IgD-negative memory B cell (primary cell): ENCODE data around the gene IFT80. TPM values are rescaled to one million over a fixed set of nuclear protein-coding genes. Genes with fewer than 3 reads are reported as not detected.
"Not testable (repeated sequence)": the region's sequence is repeated elsewhere in the genome, so short reads cannot be mapped to it uniquely, and the experiment has no call there.

Experiments
- H3K27ac Mint-ChIP-seq, 3 donors: one replicate each; pipeline ENCODE4 v1.8.0; 2020 to 2022; ENCODE audit warnings: mild to moderate bottlenecking in 3 of 3, mixed read lengths in 3 of 3, moderate library complexity in 1 of 3
- H3K27me3 Mint-ChIP-seq: one replicate; pipeline ENCODE4 v1.8.0; 2021; ENCODE audit warnings: mixed read lengths
- H3K36me3 Mint-ChIP-seq: one replicate; pipeline ENCODE4 v1.8.0; 2020; ENCODE audit warnings: mild to moderate bottlenecking, mixed read lengths
- H3K4me1 Mint-ChIP-seq, 3 donors: one replicate each; pipeline ENCODE4 v1.8.0; 2020 to 2022; ENCODE audit warnings: mixed read lengths in 3 of 3, mild to moderate bottlenecking in 1 of 3
- H3K4me3 Mint-ChIP-seq, 4 donors: one replicate each; pipeline ENCODE4 v1.8.0; 2020 to 2022; ENCODE audit warnings: mild to moderate bottlenecking in 4 of 4, mixed read lengths in 4 of 4, moderate library complexity in 3 of 4
- H3K9me3 Mint-ChIP-seq, 3 donors: one replicate each; pipeline ENCODE4 v1.8.0; 2020 to 2021; ENCODE audit warnings: mixed read lengths in 3 of 3, mild to moderate bottlenecking in 1 of 3
- polyA plus RNA-seq: library from polyadenylated mRNA; unstranded; fragments of 300-500 nt; fragmentation: Illumina TruSeq; gene quantifications from one replicate; pipeline ENCODE4 v1.2.3, GENCODE V29; 2021

The IFT80 gene
- polyA plus RNA-seq, 1 donor from 2014 or later, result 3.8 TPM

DNA sequence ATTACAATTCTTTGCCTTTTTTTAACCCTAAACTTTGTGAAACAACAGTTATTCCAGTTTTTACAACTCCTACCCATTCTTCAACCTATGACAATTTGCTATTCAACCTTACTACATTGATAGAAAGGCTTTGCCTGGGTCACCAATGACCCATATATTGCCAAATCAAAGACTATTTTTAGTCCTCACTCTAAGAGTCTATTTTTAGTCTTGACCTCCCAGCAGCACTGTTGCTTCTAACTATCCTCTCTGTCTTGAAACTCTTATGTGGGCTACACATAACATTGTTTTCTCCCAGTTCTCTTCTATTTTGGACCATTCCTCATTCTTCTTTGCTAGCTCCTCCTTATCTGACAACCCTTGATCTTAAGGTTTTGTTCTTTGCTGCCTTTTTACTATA, 102.4 kb downstream of the IFT80 start:
- Mint-ChIP-seq H3K27ac (no peak overlapping the region), H3K27me3 (no peaks in the 10 kb centered on the region), H3K9me3 (no peaks in the 10 kb centered on the region), H3K36me3 (peaks cover 11% of the 10 kb centered on the region), H3K4me3 (no peak overlapping the region), H3K4me1 (no peaks in the 10 kb centered on the region)

DNA sequence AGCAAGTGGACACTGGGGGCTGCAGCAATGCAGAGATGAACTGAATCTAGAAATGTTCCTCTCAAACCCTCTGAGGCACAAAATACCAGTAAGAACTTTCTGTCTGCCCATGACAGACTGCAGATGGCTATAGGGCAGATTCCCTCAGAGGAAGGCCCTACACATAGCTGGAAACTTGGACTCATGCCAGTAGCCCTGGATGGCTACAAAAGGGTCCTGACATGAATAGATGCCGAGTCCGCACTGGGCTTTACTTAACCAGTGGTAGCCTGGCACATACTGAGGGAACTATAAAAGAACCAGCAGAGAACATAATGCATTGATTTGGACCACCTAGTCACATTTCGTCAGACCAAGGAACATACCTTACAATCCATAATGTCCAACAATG, 107.1 kb downstream of the IFT80 start:
- H3K9me3 Mint-ChIP-seq, result no peaks in the 10 kb centered on the region
- H3K27me3 Mint-ChIP-seq, result no peaks in the 10 kb centered on the region
- H3K27ac Mint-ChIP-seq, result no peak overlapping the region
- no peaks in the 10 kb centered on the region for H3K4me1 Mint-ChIP-seq
- peaks cover 13% of the 10 kb centered on the region for H3K36me3 Mint-ChIP-seq
- H3K4me3 Mint-ChIP-seq, result no peak overlapping the region

- H3K4me1 Mint-ChIP-seq, result no peaks in the 10 kb centered on the region
Measured at GRCh38 chr3:160291290-160291908, 107.6 kb downstream of the IFT80 start.

GRCh38 chr3:160287666-160288065, 111.4 kb downstream of the IFT80 start:
- H3K4me3 Mint-ChIP-seq, result no peak overlapping the region
- H3K4me1 Mint-ChIP-seq, result no peaks in the 10 kb centered on the region
- no peaks in the 10 kb centered on the region for H3K27me3 Mint-ChIP-seq
- H3K36me3 Mint-ChIP-seq, result peaks cover 11% of the 10 kb centered on the region
- no peaks in the 10 kb centered on the region for H3K9me3 Mint-ChIP-seq
- H3K27ac Mint-ChIP-seq, result no peak overlapping the region

More at GRCh38 chr3:160291290-160291908, 107.6 kb downstream of the IFT80 start:
- Mint-ChIP-seq H3K27ac (no peak overlapping the region), H3K36me3 (peaks cover 13% of the 10 kb centered on the region), H3K9me3 (no peaks in the 10 kb centered on the region), H3K4me3 (no peak overlapping the region), H3K27me3 (no peaks in the 10 kb centered on the region)

GRCh38 chr3:160286231-160286630, 112.8 kb downstream of the IFT80 start:
- Mint-ChIP-seq H3K4me1 (no peaks in the 10 kb centered on the region), H3K27me3 (no peaks in the 10 kb centered on the region), H3K4me3 (no peak overlapping the region), H3K36me3 (peaks cover 11% of the 10 kb centered on the region), H3K27ac (no peak overlapping the region), H3K9me3 (no peaks in the 10 kb centered on the region)

DNA sequence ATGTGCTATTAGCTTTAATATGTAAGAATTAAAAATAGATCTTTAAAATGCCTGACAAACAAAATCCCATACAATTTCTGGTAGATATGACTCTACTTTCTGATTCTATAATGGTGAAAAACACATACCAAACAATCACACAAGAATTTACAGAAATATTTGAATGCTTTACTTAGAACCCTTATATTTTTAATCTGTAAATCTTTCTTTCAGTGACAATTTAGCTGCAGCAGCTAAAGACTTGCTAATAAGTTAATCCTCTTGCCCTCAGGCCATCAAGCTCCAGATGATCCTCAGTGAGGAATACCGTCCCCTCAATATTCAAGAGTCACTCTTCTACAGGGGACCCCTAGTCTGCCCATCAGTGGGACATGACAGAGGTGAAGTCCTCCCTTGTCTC, 118.2 kb downstream of the IFT80 start:
- H3K27me3 Mint-ChIP-seq, result no peaks in the 10 kb centered on the region

GRCh38 chr3:160279657-160280056, 119.4 kb downstream of the IFT80 start:
- no peaks in the 10 kb centered on the region for H3K27me3 Mint-ChIP-seq
- peaks cover 0 to 2% (median 0%) of the 10 kb centered on the region in 3 donors for H3K9me3 Mint-ChIP-seq
- H3K27ac Mint-ChIP-seq, result no peak overlapping the region
- H3K4me3 Mint-ChIP-seq, result no peak overlapping the region
- H3K36me3 Mint-ChIP-seq, result peaks cover 19% of the 10 kb centered on the region
- no peaks in the 10 kb centered on the region for H3K4me1 Mint-ChIP-seq

More for the DNA sequence above, 118.2 kb downstream of the IFT80 start:
- H3K36me3 Mint-ChIP-seq, result peaks cover 19% of the 10 kb centered on the region
- H3K9me3 Mint-ChIP-seq, result peaks cover 0 to 2% (median 0%) of the 10 kb centered on the region in 3 donors
- no peaks in the 10 kb centered on the region for H3K4me1 Mint-ChIP-seq
- no peak overlapping the region for H3K4me3 Mint-ChIP-seq
- H3K27ac Mint-ChIP-seq, result no peak overlapping the region

- no peak overlapping the region for H3K4me3 Mint-ChIP-seq
- peaks cover 29% of the 10 kb centered on the region for H3K36me3 Mint-ChIP-seq
- no peaks in the 10 kb centered on the region for H3K4me1 Mint-ChIP-seq
- H3K27ac Mint-ChIP-seq, result no peak overlapping the region
- H3K9me3 Mint-ChIP-seq, result peaks cover 0 to 2% (median 0%) of the 10 kb centered on the region in 3 donors
- no peaks in the 10 kb centered on the region for H3K27me3 Mint-ChIP-seq
Measured at GRCh38 chr3:160278210-160278609, 120.8 kb downstream of the IFT80 start.

DNA sequence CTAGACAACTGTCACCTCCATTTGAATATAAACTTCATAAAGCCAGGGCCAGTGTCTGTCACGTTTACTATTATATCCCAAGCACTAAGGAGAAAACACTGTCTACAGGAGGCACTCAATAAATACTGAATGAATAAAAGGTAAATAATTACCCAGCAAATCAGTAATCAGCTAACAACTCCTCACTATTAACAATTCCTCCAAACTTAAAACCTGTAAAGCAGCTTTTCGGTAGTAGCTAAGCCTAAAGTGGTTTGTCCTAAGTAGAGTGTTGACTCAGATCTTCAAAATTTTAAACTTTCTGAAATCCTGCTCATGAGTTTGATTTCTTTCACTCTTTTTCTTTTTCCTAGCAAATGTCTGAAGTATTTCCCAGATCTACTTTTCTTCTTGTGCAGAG, 133.9 kb downstream of the IFT80 start:
- H3K27ac Mint-ChIP-seq, result no peak overlapping the region
- no peaks in the 10 kb centered on the region for H3K4me1 Mint-ChIP-seq
- no peaks in the 10 kb centered on the region for H3K27me3 Mint-ChIP-seq
- H3K9me3 Mint-ChIP-seq, result no peaks in the 10 kb centered on the region
- H3K4me3 Mint-ChIP-seq, result no peak overlapping the region
- H3K36me3 Mint-ChIP-seq, result peaks cover 13% of the 10 kb centered on the region

DNA sequence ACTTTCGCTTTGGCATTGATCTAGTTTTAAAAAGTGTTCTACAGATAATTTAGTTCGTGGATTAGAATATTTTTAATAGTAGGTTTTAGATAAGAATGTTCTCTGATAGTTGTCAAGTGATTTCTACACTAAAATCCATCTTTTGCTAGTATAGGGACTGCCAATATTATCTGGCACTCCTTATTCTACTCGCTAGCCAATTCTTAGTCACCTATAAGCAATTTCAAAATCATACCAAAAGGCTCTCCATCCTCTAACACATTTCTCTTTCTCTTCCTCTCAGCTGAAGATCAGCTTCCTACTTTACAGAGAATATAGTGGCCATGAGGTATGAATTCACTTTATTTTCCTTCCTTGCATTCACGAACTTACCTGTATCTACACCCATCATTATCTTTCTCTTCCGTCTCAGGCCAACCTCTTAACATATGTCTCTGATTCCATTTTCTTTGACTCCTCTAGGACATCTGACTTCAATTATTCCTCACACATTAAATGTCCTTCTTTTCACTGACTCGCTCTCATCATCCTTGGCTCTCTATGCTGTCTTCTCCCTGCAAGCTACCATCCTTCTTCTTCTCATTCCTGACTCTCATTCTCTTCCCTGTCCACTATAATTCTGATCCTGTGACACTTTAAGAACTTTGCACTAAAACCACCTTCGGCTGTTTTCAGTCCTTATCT, 138.3 kb downstream of the IFT80 start:
- no peak overlapping the region for H3K27ac Mint-ChIP-seq

DNA sequence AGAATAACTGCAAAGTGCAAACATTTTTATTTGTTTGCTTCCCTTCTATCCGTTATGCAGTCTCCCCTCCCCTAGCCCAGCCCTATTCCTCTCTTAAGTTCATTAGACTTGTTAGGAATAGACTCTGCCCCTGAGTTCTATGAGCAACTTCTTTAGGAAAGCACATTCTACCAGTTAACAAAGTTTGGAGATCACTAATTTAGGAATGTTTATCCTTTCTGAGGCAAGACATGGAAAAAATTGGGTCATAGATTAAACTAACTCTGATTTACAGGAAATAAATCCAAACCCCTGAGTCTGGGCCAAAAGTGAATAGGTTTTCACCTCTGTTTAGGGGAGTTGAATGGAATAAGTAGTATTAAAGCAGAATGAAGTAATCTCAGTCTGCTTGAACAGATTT, 139.4 kb downstream of the IFT80 start:
- Mint-ChIP-seq H3K4me1 (no peaks in the 10 kb centered on the region), H3K36me3 (peaks cover 6% of the 10 kb centered on the region), H3K4me3 (no peak overlapping the region), H3K27me3 (no peaks in the 10 kb centered on the region), H3K9me3 (no peaks in the 10 kb centered on the region), H3K27ac (no peak overlapping the region)

More for the DNA sequence above, 138.3 kb downstream of the IFT80 start:
- H3K4me3 Mint-ChIP-seq, result no peak overlapping the region
- H3K9me3 Mint-ChIP-seq, result no peaks in the 10 kb centered on the region
- no peaks in the 10 kb centered on the region for H3K4me1 Mint-ChIP-seq
- peaks cover 10% of the 10 kb centered on the region for H3K36me3 Mint-ChIP-seq
- H3K27me3 Mint-ChIP-seq, result no peaks in the 10 kb centered on the region

DNA sequence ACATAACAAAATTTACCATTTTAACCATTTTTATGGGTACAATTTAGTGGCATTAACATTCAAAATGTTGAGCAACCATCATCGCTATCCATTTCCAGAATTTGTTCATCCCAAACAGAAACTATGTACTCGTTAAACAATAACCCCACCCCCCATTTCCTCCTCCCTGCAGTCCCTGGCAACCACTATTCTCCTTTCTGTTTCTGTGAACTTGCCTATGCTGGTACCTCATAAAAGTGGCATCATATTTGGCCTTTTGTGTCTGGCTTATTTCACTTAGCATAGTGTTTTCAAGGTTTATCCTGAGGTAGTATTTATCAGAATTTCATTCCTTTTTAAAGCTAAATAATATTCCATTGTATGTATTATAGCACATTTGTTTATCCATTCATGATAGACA, 141.4 kb downstream of the IFT80 start:
- Mint-ChIP-seq H3K9me3 (no peaks in the 10 kb centered on the region), H3K4me3 (no peak overlapping the region), H3K27ac (no peak overlapping the region), H3K36me3 (peaks cover 4% of the 10 kb centered on the region), H3K27me3 (no peaks in the 10 kb centered on the region), H3K4me1 (no peaks in the 10 kb centered on the region)

GRCh38 chr3:160253298-160253697, 145.7 kb downstream of the IFT80 start:
- H3K4me1 Mint-ChIP-seq, result no peaks in the 10 kb centered on the region
- no peaks in the 10 kb centered on the region for H3K27me3 Mint-ChIP-seq
- H3K27ac Mint-ChIP-seq, result no peak overlapping the region
- no peaks in the 10 kb centered on the region for H3K9me3 Mint-ChIP-seq
- no peak overlapping the region for H3K4me3 Mint-ChIP-seq
- H3K36me3 Mint-ChIP-seq, result peaks cover 2% of the 10 kb centered on the region

GRCh38 chr3:160247766-160248165, 151.3 kb downstream of the IFT80 start:
- Mint-ChIP-seq H3K36me3 (peaks cover 5% of the 10 kb centered on the region), H3K27ac (no peak overlapping the region), H3K4me3 (no peak overlapping the region), H3K4me1 (no peaks in the 10 kb centered on the region), H3K9me3 (peaks cover 0 to 12% (median 3%) of the 10 kb centered on the region in 3 donors), H3K27me3 (no peaks in the 10 kb centered on the region)

DNA sequence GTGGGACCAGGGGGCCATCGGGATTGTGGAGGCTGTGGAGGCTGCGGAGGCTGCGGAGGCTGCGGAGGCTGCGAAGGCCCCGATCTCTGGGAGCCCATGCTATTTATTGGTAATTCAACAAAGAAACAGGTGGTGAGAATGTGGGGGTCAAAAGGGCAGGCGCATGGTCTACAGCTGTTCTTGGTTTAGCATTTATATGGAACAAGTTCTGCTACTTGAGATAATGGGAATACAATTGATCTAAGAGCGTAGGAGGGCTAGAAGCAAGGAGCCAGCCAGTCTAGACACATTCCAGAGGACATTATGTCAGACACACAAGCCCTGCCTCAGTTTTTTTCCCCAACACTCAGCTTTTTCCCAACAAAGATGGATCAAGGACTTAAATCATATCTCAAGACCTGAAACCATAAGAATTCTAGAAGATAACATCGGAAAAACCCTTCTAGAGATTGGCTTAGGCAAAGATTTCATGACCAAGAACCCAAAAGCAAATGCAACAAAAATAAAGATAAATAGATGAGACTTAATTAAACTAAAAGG, 153.7 kb downstream of the IFT80 start:
- H3K4me1 Mint-ChIP-seq, result no peaks in the 10 kb centered on the region
- H3K4me3 Mint-ChIP-seq, result no peak overlapping the region
- peaks cover 5% of the 10 kb centered on the region for H3K27me3 Mint-ChIP-seq
- peaks cover 2% of the 10 kb centered on the region for H3K36me3 Mint-ChIP-seq
- no peak overlapping the region for H3K27ac Mint-ChIP-seq
- peaks cover 0 to 12% (median 3%) of the 10 kb centered on the region in 3 donors for H3K9me3 Mint-ChIP-seq

- not testable (repeated sequence) for H3K4me1 Mint-ChIP-seq, H3K27ac Mint-ChIP-seq, H3K36me3 Mint-ChIP-seq, H3K4me3 Mint-ChIP-seq
- Mint-ChIP-seq H3K27me3 (peaks cover 15% of the 10 kb centered on the region), H3K9me3 (peaks cover 1 to 12% (median 3%) of the 10 kb centered on the region in 3 donors)
Measured at GRCh38 chr3:160240719-160241118, 158.3 kb downstream of the IFT80 start.
